ENCODE data around the gene RGS19. TPM values are rescaled to one million over a fixed set of nuclear protein-coding genes. Genes with fewer than 3 reads are reported as not detected.

The RGS19 gene
- total RNA-seq, 2 donors from 2014 or later, result 3.4 to 5.9 TPM

DNA sequence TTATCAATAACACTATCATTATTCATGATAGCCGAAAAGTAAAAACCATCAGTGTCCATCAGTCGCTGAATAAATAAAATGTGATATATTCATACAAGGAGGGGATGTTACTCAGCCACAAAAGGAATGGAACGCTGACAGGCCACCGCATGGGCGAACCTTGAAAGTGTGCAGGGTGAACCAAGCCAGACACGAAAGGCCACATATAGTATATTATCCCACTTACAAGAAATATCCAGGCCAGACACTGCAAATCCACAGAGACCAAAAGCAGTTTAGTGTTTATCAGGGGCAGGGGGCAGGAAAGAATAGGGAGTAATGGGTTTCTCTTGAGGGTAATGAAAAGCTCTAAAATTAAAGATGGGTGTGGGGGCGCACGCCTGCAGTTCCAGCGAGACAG, 35.5 kb downstream of the RGS19 start:
- ATAC-seq (no peak), DNase-seq (no peak)
- intact Hi-C loops (cut with DNase I, micrococcal nuclease), result no loop called here

DNA sequence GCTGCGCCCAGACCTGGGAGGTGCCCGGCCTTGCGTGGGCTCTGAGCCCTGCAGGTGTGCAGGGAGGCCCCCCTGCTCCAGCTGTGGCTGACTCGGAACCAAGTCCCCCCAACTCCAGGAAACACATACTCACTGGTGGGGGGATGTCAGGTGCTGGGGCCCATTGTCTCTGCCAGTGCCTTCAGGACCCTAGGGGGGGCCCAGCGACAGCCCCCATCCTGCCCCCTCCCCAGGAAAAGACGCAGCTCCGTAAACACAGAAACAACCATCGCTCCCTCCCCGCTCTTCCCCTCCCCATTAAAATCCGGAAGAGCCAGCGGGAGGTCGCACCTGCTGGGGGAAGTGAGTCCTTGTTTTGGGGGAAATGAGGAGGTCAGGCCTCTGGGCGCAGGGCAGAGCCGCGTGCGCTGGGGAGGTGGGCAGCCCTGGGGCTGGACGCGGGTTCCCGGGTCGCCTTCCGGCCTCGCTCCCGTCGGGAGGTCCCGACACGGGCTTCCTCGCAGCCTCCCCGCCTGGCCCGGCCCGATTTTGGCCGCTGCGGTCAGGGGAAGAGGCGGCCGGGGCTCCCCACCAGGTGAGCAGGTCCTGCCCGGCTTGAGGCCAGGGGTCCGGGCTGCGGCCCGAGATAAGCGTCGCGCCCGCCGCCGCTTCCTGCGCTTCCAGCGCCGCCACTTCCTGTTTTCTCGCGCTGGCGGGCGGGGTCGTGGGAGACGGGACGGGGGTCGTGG, 37.1 kb downstream of the RGS19 start:
- ATAC-seq, result no peak
- intact Hi-C loops (cut with DNase I, micrococcal nuclease), result no loop called here
- DNase-seq, result no peak

DNA sequence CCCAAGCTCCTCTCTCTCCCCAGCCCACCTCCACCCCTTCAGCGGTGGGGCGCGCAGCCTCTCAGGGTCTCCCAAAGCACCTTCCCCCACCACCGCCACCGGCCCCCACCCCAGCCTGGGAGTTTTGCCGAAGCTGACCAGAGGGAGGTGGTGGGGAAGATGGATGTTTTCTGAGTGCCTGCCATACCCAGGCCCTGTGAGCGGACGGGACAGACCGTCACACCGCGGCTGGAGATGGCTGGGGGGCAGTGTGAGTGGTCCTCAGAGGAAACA, 37.6 kb downstream of the RGS19 start:
- DNase-seq (no peak), ATAC-seq (no peak)
- intact Hi-C loops (cut with DNase I, micrococcal nuclease), result no loop called here

DNA sequence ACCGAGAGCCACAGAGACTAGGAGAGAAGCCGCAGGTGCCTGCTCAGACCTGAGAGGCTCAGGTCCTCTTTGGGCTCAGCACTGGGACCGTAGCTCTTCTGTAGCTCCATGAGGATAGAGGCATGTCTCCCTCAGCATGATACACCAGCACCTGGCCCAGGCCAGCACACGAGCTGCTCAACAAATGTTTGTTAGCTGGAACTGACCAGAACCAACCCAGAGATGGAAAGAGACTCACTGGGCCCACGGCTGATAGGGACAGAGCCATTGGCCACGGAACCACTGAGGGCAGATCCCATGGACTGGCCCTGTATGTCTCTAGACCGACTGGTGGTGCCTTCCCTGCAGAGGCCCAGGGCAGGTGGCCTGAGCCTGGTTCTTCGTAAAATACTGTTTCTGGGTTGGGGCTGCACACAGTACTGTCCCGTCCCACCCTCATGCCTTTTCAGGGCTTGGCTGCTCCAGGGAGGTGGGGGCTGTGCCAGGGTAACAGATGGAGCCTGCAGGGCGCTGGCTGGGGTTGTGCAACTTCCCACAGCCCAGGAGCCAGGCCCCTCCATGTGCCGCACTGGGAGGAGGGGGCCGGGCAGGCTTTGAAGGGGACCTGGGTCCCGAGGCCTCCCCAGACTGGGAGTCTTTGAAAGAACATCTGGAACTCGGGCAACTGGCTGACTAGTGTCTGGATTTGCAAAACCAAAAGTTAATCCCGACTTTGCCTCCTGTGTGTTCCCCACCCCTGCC, 38.1 kb downstream of the RGS19 start:
- DNase-seq (no peak), ATAC-seq (no peak)
- intact Hi-C loops (cut with DNase I, micrococcal nuclease), result no loop called here

DNA sequence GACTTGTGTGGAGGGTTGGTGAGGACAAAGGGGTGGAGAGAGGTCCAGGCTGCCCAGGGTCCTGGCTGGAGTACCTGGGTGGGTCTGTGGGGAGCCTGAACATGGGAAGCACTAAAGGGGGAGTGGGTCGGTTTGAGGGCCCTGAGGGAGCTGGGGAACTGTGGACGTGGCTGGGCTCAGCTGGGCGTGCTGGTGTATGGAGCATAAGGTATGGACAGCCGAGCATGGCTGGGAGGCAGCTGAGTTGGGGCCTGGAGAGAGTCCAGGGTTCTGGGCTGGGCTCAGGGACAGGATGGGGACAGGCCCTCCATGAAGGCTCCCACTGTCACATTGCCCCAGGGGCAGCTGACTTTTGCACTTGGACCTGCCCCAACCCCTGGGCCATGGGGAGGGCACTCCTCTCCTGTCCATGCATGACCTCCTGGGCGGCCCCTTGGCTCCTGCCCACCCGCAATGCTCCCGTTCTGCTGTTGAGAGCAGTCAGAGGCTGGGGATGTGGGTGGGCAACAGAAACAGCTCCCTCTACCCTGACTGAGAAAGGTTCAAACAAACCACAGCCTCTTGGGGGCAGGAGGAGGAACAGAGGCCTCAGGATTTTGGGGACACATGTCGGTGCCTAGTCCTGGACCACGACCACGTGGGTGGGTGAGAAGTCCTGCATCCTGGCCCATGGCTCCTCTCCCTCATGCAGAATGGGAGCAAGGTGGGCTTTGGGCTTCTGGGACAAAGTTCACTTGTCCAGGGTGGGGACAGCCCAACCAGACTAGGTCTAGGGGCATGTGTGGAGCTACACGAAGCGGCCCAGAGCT, 38.9 kb downstream of the RGS19 start:
- ATAC-seq, result no peak
- no peak for DNase-seq
- intact Hi-C loops (cut with DNase I, micrococcal nuclease), result no loop called here

DNA sequence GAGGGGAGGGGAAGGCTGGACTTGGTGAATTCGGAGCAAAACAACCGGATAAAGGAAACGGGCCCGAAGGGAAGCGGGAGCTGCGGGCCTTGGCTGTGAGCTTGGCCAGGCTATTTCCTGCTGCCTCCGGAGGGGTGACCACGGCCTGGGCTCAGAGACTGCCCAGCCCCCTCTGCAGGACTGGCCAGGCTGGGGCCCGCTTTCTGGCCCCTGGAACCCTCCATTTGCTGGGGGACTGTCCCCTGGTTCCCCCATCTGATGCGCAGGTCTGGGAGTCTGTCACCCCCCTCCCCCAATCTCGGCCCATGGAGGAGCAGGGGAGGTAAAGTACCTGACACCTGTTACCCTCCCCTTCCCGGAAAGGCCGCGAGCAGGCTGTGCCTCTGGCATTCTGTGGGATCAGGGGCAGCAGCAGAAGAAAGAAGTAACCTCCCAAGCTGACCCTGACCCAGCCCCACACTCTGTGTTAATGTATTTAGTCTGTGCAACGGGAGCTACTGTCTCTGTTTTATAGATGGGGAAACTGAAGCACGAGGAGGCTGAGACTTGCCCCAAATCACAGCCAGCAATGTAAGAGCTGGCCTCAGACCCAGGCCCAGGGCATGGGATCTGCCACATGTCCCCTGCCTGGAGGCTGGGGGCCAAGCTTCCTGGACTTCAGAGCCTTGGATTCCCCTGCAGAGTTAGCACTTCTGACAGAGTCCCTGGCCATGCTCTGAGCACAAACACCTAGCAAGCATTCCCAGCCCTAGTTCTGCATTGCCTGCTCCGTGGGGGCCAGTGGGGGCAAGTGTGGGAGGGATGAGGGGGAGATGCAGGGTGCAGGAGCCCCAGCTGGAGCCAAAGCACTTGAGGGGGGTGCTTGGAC, 39.8 kb downstream of the RGS19 start:
- intact Hi-C loops (cut with DNase I, micrococcal nuclease), result no loop called here
- DNase-seq (no peak), ATAC-seq (peak; percentile 16)

DNA sequence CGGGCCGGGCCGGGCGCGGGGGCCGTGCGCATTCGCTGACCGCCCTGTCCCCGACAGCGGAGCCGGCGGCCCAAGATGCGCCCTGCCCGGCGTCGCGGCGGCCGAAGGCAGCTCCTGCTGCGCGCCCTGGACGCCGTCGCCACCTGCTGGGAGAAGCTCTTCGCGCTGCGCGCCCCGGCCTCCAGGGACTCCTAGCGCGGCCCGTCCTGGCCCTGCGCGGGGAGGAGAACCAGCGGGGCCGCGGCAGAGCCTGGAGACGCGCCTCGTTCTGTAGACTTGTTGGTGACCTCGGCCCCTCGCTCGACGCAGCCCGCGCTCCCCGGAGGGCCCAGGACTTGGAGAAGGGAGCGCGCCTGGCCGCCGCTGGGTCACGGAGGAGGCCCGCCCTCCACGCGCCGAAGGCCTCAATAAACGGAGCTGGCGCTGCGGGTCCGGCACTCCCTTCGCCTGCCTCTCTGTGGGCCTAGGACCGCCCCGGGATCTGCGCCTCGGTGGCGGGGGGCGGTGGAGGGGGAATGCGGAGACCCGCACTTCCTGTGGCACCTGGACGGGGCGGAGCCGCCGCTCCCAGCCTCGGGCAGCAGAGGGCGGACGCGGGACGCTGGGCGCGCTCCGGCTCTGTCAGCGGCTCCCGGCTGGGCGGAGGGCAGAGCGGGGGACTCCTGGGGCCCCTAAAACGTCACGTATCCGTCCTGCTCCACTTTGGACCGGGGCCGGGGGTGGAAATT, 40.6 kb downstream of the RGS19 start:
- ATAC-seq (peak; percentile 87), DNase-seq (peak; percentile 61 to 81)
- intact Hi-C loops (cut with DNase I, micrococcal nuclease), result no loop called here

DNA sequence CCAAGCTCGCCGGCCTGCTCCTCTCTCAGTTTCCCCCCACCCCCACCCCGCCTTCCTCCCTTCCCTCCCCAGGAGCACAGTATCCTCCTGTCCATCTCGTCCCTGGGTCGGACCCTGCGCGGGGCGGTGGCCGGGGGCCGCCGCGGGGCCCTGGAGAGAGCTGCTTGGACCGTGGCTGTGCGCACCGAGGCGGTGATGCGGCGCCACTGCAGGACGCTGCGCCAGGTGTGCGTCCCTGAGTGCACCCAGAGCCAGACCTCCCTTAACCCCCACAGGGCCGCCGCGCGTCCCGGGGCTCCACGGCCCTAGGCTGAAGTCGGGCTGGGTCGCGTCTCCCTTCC, 41.1 kb downstream of the RGS19 start:
- peak; percentile 52 for ATAC-seq
- peak in 1 of 2 donors; percentile 34 for DNase-seq
- intact Hi-C loops (cut with DNase I, micrococcal nuclease), result no loop called here

DNA sequence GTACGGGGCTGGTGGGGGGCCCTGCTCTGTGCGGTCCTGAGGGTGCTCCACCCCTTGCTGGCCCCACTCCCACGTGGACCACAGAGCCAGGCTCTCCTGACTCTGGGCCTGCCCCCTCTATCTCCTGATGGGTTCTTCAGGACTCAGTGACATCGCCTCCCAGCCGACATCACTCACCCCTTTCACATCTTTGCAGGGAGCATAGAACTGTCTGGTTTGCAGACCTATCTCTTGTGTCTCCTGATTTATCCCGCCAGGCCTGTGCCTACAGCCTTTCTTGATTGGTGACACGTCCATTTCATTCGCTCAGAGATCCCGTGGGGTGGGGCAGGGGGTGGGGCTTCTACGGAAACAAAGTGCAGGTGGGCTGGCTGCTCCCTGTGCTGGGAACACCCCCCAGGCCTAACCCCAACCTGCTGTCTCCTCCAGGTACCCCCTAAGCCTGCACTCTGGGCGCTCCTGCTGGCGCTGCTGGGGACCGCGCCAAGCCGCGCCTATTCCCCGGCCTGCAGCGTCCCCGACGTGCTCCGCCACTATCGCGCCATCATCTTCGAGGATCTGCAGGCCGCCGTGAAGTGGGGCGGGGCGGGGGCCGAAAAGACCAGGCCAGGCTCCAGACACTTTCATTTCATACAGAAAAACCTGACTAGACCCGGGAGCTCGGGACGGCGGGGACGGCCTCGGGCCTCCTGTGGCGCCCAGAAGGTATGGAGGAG, 41.7 kb downstream of the RGS19 start:
- intact Hi-C loops (cut with DNase I, micrococcal nuclease), result no loop called here
- DNase-seq (no peak), ATAC-seq (no peak)

DNA sequence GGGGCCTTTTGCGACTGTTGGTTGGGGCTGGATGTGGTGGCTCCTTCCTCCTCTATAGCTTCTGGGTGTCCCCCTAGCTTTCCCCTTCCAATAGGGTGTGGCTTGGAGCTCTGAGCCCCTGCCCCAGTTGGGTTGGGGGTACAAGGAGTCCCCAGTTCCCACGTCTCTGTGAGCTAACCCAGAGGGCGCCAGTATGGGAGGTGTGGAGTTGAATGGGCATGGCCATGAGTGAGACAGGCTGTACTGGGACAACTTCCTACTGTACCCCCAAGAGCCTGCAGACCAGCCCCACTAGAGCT, 42.2 kb downstream of the RGS19 start:
- no peak for DNase-seq
- intact Hi-C loops (cut with DNase I, micrococcal nuclease), result no loop called here
- ATAC-seq, result no peak

DNA sequence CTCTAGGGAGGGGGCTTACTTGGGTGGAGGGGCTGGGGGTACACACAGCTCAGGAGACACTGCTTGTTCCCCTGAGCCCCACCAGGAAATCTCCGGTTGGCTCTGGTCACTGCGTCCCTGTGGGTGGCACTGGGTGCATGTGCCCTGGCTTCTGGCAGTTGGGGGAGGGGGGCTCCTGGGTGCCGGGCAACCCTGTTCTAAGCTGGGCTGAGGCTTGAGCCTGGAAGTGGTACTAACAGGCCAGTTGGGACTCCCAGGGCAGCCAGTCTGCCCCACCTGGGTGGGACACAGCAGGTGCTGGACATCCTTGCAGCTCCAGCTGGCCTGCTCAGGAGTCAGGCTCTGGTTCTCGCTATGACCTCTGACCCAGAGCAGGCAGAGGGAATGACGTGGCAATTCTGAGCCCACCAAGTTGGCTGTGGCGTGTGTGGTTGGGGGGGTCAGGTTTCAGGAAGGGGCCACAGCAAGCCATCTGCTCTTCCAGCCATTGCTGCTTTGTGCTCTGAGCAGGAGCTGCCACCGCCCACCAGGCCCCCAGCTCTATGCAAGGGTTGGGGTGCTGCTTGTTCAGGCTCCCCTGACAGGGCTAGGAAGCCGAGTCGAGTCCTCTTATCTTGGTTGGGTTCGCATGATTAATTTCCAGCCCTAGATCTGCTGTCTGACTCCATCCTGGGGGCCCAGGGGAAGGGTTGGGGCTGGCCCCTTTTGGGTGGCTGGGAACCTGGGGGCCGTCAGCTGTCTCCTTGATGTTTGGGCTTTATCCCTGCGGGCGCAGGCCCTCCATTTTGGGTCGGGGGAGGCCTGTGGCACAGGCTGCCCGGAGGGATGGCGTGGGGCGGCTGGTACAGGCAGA, 42.7 kb downstream of the RGS19 start:
- DNase-seq (no peak), ATAC-seq (no peak)
- intact Hi-C loops (cut with DNase I, micrococcal nuclease), result no loop called here

DNA sequence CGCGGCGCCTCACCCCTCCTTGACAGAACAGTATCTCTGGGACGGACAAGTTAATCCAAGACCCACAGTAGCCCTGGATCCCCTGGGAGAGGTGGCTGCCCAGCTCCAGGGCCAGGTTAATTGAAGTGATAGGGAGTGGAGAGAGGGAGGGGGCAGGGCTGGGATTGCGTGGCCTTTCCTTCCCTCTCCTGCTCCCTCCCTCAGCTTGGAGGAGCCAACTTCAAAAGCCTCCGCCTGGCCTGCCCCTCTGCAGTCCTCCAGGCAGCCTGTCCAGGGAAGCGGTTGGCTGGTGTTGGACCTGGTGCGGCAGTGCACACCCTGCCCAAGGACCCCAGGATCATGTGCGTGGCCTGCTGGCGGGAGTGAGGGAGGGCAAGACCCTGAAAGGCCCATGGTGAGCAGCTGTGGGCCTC, 43.4 kb downstream of the RGS19 start, which contains the start of gene C20orf204:
C20orf204 (plus strand) TSS at position 250 of the 413 bp plus-strand sequence; CDS start at position 392, 142 bp downstream.
- DNase-seq (no peak), ATAC-seq (no peak)
- intact Hi-C loops (cut with DNase I, micrococcal nuclease), result no loop called here

DNA sequence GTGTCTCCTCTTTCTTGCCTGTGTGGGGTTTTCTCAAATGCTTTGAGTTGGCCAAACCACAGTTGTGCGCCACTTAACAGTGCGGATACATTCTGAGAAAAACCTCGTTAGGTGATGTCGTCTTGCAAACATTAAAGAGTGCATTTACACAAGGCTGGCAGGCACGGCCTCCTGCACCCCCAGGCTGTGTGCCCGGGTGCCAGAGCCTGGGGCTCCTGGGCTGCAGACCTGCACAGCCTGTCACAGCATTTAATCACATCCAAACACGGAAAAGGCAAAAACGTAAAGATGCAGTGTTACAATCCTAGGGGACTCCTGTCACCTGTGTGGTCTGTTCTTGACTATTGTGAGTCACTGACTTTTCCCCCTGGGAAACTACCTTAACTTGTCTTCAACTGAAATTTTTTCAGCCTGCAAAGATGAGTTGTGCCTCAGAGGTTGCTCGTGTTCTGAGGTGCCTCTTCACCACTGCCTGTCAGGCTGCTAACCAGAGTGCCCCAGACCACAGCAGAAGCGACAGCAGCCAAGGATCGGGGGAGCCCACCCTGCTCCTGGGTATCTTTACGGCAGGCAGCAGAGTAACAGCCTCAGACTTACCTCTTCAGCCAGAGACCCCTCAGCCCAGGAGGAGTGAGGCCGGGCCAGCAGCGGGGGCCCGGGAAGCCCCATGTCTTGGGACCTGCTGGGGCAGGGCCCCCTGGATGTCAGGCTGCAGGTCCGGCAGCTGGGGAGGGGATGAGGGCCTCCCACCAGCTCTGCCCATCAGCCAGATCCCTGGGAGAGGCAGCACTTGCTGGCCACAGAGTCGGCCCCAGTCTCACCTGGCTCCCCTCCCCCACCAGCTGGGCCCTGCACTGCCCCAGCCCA, 44.0 kb downstream of the RGS19 start:
- DNase-seq, result no peak
- ATAC-seq, result no peak
- intact Hi-C loops (cut with DNase I, micrococcal nuclease), result no loop called here

DNA sequence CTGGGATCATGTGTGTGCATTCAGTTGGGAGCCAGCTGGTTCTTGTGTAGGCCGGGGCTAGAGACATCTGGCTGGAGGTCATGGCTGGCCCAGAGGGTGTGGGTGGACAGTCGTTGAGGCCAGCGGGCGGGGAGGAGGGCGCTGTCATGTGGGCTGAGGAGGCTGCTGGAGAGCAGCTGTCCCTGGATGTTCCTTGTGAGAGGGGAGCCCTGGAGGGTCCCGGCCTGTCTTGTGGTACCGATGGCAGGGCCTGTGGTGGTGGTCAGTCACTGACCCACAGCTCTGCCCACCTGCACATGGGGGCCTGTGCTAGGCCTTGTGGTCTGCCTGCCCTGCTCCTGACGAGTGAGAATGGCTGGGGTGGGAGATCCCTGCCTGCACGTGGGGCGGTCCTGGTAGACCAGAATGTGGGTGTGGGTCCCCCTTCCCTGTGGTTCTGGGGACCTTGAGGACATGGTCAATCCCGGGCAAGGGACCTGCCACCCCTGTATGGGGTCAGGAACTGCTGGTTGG, 45.3 kb downstream of the RGS19 start:
- ATAC-seq, result no peak
- no peak for DNase-seq
- intact Hi-C loops (cut with DNase I, micrococcal nuclease), result no loop called here

DNA sequence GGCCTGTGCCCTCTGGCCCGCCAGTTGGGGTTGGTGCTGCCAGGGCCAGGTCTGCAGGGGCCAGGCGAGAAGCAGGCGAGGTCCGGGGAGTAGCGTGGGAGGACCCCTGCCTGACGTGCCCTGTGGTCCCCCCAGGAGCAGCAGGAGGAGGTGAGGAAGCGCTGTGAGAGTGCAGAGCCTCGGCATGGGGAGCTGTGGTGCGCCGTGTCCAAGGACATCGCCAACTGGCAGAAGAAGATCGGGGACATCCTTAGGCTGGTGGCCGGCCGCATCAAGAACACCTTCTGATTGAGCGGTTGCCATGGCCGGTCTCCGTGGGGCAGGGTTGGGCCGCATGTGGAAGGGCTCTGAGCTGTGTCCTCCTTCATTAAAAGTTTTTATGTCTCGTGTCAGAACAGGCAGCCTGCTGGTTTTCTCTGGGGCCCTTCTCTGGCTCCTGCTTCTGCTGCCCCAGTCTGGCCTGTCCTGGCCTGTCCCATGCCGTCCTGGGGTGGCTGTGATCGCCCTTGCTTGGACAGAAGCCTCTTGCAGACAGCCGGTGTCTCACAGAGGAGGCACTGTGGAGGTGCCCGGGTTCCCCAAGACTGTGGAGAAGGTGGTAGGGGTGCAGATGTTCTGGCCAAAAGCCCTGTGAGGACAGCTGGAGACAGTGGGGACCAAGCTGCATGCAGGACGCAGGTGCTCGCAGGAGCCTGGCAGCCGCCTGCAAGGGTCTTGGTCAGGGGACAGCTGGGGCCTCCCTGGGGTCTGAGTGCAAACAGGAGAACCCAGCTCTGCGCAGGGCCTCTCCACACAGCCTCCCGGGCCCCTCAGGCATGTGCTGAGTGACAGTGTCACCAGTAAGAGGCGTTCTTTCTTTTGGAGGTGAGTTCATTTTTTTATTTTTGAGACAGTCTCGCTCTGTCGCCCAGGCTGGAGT, 46.4 kb downstream of the RGS19 start:
- DNase-seq (no peak), ATAC-seq (no peak)
- intact Hi-C loops (cut with DNase I, micrococcal nuclease), result no loop called here
